Measurements from ENCODE around the gene EHBP1. TPM values are rescaled to one million over a fixed set of nuclear protein-coding genes. Genes with fewer than 3 reads are reported as not detected.

Gene EHBP1
- total RNA-seq, 4 donors from 2014 or later: 52.6 to 167 (median 135) TPM

GRCh38 chr2:62844311-62845090 is 139.0 kb downstream of the EHBP1 start:
- H3K36me3 ChIP-seq: no peaks in the 10 kb centered on the region
- intact Hi-C loops (cut with DNase I; ENCODE audit: low total_unique reads): no loop called here
- no peak overlapping the region for H3K27ac ChIP-seq
- H3K4me1 ChIP-seq: no peaks in the 10 kb centered on the region
- H3K9me3 ChIP-seq: peaks cover 0 to 10% of the 10 kb centered on the region in 2 donors
- no peak overlapping the region for H3K4me3 ChIP-seq
- H3K27me3 ChIP-seq: no peaks in the 10 kb centered on the region
- no peak for DNase-seq
- no peak for TF ChIP-seq CTCF (IDR thresholded peaks at IDR 0.05)

- H3K4me1 ChIP-seq: no peaks in the 10 kb centered on the region
- peaks cover 0 to 10% of the 10 kb centered on the region in 2 donors for H3K9me3 ChIP-seq
- H3K36me3 ChIP-seq: no peaks in the 10 kb centered on the region
- intact Hi-C loops (cut with DNase I; ENCODE audit: low total_unique reads): no loop called here
- no peak overlapping the region for H3K4me3 ChIP-seq
- no peak overlapping the region for H3K27ac ChIP-seq
- no peak for DNase-seq
- TF ChIP-seq CTCF (IDR thresholded peaks at IDR 0.05) (no peak), POLR2A (IDR thresholded peaks at IDR 0.05) (no peak)
- H3K27me3 ChIP-seq: no peaks in the 10 kb centered on the region
Measured at GRCh38 chr2:62845256-62845655, 139.7 kb downstream of the EHBP1 start.

- no peak overlapping the region for H3K4me3 ChIP-seq
- no peak for DNase-seq
- no peaks in the 10 kb centered on the region for H3K4me1 ChIP-seq
- no peaks in the 10 kb centered on the region for H3K36me3 ChIP-seq
- TF ChIP-seq CTCF (IDR thresholded peaks at IDR 0.05) (no peak), POLR2A (IDR thresholded peaks at IDR 0.05) (no peak)
- H3K27me3 ChIP-seq: no peaks in the 10 kb centered on the region
- intact Hi-C loops (cut with DNase I; ENCODE audit: low total_unique reads): no loop called here
- H3K27ac ChIP-seq: no peak overlapping the region
- peaks cover 0 to 4% of the 10 kb centered on the region in 2 donors for H3K9me3 ChIP-seq
Measured at GRCh38 chr2:62852254-62852653, 146.7 kb downstream of the EHBP1 start.

- no peaks in the 10 kb centered on the region for H3K4me1 ChIP-seq
- peaks cover 0 to 4% of the 10 kb centered on the region in 2 donors for H3K9me3 ChIP-seq
- no peaks in the 10 kb centered on the region for H3K36me3 ChIP-seq
- no peak for TF ChIP-seq CTCF (IDR thresholded peaks at IDR 0.05)
- no peak for TF ChIP-seq POLR2A (IDR thresholded peaks at IDR 0.05)
- no peak overlapping the region for H3K27ac ChIP-seq
- intact Hi-C loops (cut with DNase I; ENCODE audit: low total_unique reads): no loop called here
- DNase-seq: no peak
- H3K27me3 ChIP-seq: no peaks in the 10 kb centered on the region
- H3K4me3 ChIP-seq: no peak overlapping the region
Measured at GRCh38 chr2:62854600-62855514, 149.3 kb downstream of the EHBP1 start.

Data from uterus (tissue), 4 donors.